ENCODE results near the gene PGAP6. TPM values are rescaled to one million over a fixed set of nuclear protein-coding genes. Genes with fewer than 3 reads are reported as not detected.
"Not testable (repeated sequence)": the region's sequence is repeated elsewhere in the genome, so short reads cannot be mapped to it uniquely, and the experiment has no call there.

The PGAP6 gene
- total RNA-seq, 1 donor from 2014 or later = 28.1 TPM

DNA sequence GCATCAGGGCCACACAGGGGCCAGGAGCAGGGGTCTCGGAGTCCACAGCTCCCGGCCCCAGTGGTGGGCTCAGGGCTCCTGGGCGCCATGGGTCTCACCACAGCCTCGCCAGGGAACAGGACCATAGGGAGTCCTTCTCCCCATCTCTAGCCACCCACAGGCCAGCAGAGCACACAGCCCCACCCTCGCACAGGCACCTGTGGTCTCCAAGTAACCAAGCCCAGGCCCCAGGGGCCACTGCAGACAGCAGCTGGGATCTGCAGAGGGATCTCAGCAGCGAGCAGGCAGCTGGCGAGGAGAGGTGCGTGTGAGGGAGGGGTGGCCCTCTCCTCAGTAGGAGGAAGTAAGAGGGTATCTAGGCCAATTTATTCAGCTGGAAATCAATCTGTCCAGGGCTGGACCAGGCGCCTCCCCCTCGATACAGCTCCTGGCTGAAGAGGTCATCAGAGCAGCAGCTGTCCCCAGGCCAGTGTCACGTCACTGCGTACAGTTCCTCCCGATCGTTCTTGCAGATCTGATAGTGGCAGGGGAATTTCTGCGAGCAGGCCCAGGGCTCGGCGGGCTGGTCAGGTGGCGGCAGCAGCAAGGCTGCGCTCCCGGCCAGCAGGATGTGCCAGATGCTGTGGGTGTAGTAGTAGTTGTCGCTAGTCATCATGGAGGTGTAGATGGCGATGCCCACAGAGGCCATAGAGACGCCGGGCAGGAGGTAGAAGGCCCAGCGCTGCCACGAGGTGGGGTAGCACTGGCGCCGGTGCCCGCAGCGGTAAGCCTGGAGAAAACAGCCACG, 10.1 kb downstream of the PGAP6 start:
- no peak for ATAC-seq (ENCODE audit: poor library complexity)
- intact Hi-C loops (cut with DNase I) = no loop called here
- DNase-seq = peak; percentile 41

DNA sequence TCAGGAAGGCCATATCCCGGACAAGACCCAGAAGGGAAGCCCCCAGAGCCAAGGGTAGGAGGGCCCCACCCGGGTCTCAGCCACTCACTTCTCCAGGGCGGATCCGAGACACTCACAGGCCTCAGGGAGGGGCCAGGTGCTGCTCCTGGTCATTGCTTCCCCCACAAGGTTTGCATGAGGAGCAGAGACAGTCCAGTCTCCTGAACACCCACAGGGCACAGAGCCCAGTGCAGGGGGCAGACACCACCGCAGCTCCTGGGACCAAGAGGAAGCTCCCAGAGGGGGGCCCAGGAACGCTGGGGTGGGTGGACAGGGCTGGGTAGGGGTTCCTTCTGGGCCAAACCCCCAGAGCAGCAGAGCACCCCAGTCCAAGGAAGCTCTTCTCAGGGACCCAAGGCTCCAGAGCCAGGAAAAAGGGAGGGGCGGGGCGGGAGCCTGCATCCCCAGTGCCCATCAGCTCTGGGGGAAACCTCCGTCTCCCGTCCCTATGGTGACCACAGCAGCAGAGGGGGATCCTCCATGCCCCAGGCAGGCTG, 10.7 kb downstream of the PGAP6 start:
- ATAC-seq (ENCODE audit: poor library complexity) = no peak
- intact Hi-C loops (cut with DNase I) = no loop called here
- DNase-seq = peak; percentile 44

DNA sequence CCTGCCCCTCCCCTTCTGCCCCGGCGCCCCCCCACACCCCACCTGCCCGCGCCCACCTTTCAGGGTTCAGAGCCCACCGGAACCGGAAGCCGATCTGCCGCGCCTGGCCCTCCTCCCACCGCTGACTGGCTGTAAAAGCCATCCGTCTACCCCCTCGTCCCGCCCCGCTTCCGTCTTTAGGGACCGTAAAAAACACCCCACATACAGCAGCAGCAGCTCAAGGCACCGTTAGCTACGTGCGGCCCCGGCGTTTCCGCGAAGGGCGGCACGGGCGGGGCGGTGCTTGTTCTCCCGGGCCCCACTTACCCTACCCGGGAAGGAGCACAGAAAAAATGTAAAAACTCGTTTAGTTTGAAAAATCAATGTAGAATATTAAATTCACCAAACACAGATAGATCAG, 11.3 kb downstream of the PGAP6 start, which contains the start of gene MRPL28:
TSS of gene MRPL28 (minus strand) at position 96 of the 400 bp plus-strand sequence. CDS start 320 bp downstream, outside the sequence.
- peak; percentile 97 for DNase-seq
- intact Hi-C loops (cut with DNase I) = no loop called here

DNA sequence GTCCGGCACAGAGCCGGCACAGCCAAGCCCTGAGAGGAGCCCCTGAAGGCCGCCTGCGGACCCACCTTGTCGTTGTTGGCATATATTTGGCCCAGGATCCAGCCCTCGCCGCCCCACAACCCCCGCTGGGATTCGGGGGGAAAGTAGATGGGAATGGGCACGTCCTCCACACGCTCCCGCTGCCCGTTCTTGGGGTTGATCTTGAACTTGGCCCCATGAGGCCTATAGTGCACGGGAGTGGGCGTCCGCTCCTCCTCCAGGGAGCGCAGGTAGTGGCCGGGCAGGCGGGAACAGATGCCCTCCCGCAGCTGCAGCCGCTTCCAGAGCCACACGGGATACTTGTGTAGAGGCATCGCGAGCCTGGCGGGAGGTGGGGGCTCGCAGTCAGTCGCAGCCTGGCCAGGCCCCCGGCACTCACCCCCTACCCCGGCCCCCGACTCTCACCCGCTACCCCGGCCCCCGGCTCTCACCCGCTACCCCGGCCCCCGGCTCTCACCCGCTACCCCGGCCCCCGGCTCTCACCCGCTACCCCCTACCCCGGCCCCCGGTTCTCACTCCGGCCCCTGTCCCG, 11.8 kb downstream of the PGAP6 start:
- intact Hi-C loops (cut with DNase I) = no loop called here
- ATAC-seq (ENCODE audit: poor library complexity) = peak; percentile 53
- DNase-seq = peak; percentile 42

More for the DNA sequence above, 11.3 kb downstream of the PGAP6 start, which contains the start of gene MRPL28:
- peak; percentile 97 for ATAC-seq (ENCODE audit: poor library complexity)

DNA sequence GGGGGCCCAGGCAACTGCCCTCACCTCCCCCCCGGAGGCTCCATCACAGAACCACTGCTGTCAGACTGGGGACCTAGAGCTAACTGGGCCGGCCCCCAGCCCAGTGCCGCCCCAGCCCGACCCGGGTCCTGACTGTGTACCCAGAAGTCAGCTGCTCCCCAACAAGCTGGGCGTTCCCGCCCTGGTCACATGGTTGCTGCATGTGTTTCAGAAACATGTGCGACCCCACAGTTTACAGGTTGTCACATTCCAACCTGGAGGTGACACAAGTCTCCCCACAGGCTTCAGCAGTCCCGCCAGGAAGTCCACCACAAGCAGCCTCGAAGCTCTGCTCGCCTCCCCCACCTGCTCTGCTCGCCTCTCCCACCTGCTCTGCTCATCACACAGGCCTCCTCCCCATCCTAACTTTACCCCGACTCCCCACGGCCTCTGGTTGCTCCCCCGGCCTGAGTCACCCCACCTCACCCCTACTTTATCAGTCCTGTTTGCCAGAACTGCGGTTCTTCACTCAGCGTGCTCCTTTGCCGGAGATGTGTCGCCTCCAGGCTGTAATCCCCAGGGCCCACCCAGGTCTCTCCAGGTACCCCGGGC, 12.4 kb downstream of the PGAP6 start:
- intact Hi-C loops (cut with DNase I) = no loop called here
- no peak for ATAC-seq (ENCODE audit: poor library complexity)
- DNase-seq = peak; percentile 38

DNA sequence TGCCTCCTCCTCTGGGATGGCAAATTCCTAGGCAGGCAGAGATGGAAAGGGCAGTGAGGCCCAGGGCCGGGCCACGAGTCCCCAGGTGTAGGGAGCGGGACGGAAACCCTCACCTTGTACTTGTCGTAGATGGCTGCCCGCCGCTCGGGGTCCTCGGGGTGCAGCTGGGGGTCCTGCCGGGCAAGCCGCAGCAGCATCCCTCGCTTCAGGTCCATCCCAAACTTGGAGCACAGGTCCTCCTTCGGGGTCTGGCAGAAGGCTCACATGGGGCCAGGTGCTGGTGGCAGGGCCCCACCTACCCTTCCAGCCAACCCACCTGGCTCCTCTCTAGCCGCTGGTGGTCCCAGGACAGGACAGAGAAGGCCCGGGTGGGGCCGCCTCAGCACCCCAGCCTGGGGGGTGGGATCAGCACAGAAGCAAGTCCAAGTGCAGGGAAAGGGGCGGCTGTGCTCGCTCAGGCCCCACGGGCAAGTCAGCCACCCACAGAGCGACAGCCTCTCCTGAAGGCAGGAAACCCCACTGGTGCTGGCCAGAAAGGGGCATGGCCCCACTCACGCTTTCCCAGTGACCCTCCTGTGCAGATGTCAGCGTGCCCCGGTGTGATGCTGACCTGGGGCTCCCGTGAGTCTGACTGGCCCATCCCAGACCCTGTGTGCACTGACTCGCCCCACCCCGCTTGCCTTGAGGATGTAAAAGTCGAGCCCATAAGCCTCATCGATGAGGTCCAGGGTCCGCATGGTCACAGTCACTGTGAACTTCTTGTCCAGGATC, 13.2 kb downstream of the PGAP6 start:
- DNase-seq = peak; percentile 43
- intact Hi-C loops (cut with DNase I) = no loop called here

DNA sequence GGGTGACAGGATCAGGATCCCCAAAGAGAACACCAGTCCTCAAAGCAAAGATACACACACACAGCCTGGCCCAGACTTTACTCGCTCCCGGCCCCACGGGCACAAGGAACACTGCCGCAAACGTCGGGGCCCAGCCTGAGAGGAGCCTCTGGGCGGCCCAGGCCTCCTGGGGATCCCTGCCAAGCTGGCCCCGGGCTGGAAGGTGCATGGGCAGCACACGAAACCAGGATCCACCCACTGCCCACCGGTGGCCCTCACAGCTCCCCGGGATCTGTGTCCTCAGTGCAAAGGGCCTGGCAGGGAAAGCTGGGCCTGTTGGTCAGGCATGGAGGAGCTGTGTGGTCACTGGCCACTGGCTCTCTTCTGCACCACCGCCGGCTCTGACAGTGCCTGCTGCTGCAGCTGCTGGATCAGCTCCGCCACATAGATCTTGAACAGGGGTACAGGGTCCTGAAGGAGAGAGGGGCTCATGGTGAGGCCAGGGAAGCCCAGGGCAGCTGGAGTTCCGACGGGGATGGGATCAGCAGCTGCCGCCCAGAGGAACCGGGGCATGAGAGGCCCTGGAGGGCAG, 14.4 kb downstream of the PGAP6 start:
- peak; percentile 33 for DNase-seq
- intact Hi-C loops (cut with DNase I) = no loop called here
- ATAC-seq (ENCODE audit: poor library complexity) = no peak

More for the DNA sequence above, 13.2 kb downstream of the PGAP6 start:
- ATAC-seq (ENCODE audit: poor library complexity) = no peak

DNA sequence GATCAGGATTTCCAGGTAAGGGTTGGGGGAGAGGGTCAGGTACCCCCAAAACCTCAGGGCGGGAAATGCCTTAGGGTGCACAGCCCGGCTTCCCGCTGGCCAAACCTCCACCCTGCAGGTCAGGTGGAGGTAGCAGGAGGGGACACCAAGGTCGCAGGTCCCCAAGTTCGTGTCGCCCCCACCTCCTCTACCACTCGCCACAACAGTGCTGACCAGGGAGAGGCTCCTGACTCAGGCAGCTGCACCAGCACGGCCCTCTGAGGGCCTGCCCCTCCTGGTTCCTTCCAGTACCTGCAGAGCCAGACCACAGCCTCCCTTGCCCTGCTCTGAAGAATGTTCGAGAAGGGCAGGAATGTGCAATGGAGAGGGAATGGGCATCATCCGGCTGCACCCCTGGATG, 15.3 kb downstream of the PGAP6 start:
- DNase-seq (no peak), ATAC-seq (ENCODE audit: poor library complexity) (no peak)
- intact Hi-C loops (cut with DNase I) = no loop called here

DNA sequence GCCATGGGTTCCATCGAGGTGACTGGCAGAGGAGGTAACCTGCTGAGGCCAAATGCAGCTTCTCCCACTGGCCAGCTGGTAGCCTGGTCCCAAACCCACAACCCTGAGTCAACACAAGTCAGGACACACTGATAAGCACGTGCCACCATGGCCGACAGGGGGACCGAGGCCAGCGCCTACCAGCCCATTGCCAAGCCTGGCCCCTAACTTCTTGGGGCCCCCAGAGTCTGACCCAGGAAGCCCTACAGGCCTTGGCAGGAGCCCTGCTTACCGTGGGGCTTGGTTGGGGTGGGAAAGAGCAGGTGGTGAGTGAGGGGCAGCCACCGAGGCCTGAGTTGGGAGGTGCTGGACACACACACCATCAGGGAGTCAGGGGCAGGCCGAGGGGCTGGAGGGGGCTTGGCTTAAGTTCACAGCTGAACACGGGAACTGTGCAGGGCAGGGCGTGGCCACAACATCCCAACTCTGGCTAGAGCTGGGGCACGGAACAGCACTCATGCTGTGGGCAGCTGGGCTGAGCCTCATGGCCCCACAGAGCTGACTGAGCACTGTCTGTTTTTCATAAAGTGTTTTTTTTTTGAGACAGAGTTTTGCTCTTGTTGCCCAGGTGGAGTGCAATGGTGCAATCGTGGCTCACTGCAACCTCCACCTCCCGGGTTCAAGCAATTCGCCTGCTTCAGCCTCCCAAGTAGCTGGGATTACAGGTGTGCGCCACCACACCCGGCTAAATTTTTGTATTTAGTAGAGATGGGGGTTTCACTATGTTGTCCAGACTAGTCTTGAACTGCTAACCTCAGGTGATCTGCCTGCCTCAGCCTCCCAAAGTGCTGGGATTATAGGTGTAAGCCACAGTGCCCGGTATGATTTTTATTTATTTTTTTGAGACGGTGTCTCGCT, 16.9 kb downstream of the PGAP6 start:
- no peak for DNase-seq
- intact Hi-C loops (cut with DNase I) = loop anchor here (5.0 kb wide), 1 partner anchor 258 kb away; no protein-coding TSS in a partner anchor

DNA sequence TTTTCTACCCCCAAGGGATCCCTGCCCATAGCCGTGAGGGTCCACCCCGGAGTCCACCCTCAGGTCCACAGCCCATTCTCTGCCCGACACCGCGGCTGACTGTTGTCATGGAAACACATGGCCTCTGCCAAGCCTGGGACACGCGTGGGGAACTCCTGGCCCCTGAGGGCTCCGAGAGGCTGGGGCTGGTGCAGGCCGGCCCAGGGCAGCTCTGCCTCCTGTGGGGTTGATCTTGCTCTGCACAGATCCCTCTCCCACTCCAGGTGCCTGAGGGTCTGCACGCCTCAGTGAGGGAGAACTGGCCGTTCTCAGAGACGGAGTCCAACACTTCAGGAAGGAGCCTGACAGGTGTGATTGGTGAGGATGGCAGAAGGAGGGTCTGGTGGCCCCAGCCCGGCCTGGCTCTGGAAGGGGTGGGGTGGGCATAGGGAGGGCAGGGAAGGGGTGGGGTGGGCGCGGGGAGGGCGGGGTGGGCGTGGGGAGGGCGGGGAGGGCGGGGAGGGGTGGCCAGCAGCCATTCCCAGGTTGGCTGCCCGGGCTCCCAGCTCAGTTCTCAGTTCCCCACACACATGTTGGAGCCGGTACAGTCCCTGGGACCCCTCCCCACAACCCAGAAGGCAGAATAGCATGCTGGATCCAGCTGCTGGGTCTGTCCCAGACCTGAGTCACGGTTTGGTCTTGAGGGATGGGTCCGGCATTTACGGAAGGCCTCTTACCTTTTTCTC, 17.9 kb downstream of the PGAP6 start:
- intact Hi-C loops (cut with DNase I) = loop anchor here (5.0 kb wide), 1 partner anchor 257 kb away; no protein-coding TSS in a partner anchor
- ATAC-seq (ENCODE audit: poor library complexity) = no peak
- no peak for DNase-seq

More for the DNA sequence above, 16.9 kb downstream of the PGAP6 start:
- ATAC-seq (ENCODE audit: poor library complexity) = no peak

DNA sequence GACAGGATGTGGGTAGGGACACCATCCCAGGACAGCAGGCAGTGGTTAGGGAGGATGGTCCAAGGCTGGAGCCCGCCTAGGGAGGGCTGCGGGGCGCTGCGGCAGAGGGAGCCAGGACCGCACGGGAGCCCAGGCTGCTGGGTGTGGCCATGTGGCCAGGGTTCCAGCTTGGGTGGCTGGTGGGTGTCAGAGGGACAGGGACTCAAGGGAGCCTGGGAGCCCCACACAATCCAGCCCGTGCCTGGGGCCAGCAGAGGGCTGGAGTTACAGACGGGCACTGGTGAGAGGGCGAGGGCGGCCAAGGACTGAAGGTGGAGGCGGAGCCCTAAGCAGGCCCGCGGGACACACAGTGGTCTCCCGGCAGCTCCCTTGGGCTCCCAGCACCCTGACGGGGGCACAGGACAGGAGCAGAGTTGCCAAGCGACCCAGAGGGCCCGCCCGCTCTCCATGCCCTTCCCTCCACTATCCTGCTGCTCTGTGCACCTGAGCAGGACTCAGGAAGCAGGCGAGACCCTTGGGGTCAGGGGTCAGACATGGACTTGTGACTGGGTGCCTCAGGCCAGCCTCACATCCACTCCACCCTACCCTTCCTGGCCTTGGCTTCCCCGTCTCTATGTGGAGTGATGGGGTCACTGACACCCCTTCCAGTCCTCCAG, 18.5 kb downstream of the PGAP6 start:
- no peak for ATAC-seq (ENCODE audit: poor library complexity)
- intact Hi-C loops (cut with DNase I) = loop anchor here (5.0 kb wide), 1 partner anchor 256 kb away; no protein-coding TSS in a partner anchor
- no peak for DNase-seq

DNA sequence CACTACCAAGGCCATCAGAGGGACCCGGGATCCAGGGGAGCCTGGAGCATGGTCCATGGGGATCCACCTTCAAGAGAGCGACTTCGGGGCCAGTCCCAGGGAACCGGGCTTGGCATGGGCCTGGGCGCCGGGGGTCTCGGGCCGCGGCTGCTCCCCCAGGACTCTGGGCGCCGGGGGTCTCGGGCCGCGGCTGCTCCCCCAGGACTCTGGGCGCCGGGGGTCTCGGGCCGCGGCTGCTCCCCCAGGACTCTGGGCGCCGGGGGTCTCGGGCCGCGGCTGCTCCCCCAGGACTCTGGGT, 19.1 kb downstream of the PGAP6 start:
- not testable (repeated sequence) for ATAC-seq (ENCODE audit: poor library complexity); DNase-seq
- intact Hi-C loops (cut with DNase I) = loop anchor here (5.0 kb wide), 1 partner anchor 255 kb away; no protein-coding TSS in a partner anchor

DNA sequence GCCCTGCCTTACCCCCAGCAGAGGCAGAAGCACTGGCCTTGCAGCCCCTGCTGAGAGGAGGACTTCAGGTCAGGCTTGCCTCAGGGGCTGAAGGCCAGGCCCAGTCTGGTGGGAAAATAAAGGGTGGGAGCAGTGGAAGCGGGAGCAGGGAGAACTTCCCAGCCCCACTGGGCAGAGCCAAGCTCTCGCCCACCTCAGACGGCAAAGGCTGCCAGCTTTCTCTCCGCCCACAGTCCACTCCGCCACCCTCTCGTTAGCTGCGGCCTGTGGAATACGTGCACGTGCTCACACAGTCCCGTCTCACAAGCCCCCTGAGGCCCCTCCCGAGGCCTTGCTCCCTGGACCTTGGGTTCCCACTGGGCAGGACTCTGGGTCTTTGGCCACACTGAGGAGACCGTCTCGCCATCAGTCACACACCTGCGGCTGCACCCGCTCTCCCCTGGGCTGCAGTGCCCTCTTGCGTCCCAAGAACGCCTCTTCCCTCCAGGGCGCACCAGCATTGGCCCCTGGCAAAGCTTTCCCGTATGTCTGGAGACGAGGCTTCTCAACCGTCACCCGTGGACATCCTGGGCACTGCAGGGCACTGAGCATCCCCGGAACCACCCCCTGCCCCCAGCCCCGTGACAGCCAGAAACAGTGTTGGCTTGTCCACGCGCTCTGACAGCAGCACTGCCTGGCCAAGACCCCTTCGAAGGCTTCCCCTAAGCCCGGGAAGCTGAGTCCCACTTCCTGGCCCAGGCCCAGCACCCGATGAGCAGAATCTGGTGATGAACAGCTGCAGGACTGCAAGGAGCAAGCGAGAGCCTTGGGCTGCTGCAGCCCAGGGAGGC, 19.7 kb downstream of the PGAP6 start:
- DNase-seq (peak; percentile 80), ATAC-seq (ENCODE audit: poor library complexity) (peak; percentile 84)
- intact Hi-C loops (cut with DNase I) = loop anchor here (5.0 kb wide), 1 partner anchor 255 kb away; no protein-coding TSS in a partner anchor

DNA sequence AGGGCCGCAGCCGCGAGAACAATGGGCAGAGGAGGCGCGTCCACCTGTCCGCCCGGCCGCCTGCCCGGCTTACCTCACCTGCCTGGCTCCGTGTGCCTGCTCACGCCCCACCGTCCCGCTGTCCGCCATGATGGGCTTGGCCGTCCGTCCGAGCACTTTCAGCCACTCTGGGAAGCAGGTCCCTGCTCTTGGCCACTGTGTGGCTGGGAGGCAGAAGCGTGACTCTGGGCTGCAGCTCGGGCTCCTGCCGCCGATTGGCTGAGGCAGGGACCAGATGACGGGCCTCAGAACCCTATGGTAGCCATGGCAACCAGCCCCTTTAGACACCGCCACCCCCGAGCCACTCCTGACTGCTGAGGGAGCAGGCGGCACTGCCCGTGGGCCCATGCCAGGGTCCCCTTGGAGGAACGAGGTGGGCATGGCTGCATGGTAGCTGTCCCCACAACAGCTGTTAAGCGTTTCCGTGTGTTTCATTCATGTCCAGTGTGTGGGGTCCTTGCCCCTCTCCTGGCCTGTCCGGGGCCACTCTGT, 20.4 kb downstream of the PGAP6 start:
- DNase-seq = no peak
- no peak for ATAC-seq (ENCODE audit: poor library complexity)
- intact Hi-C loops (cut with DNase I) = loop anchor here (5.0 kb wide), 1 partner anchor 254 kb away; no protein-coding TSS in a partner anchor

DNA sequence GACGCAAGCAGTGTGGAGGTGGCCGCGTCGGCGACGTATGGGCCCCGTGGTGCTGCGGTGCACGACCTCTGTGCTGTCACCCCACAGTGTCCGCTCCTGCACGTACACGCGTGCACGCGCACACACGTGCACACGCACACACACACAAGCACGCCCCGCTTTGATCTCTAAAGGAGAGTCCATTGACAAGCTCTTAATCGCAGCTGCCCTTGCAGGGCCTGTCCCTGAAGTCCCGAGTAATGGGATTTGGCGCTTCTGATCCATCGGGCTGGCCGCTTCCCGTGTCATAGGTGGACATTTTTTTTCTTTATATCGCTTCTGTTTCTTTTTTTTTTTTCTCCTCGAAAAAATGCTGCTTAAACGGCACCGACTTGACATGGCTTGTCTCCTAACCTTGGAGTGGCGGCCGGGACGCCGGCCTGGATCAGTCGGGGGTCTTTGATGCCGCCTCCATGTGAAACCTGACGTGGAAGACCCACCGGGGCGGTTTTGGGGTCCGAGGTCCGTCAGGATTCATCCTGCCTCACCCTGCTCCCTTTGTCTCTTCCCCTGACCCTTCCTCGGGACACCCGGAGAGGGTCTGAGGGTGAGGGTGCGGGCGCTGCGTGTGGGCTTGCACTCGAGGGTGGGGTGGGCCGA, 21.0 kb downstream of the PGAP6 start:
- intact Hi-C loops (cut with DNase I) = loop anchor here (5.0 kb wide), 1 partner anchor 254 kb away; no protein-coding TSS in a partner anchor
- DNase-seq (no peak), ATAC-seq (ENCODE audit: poor library complexity) (no peak)

Data from Right ventricle myocardium superior (tissue), 1 donor.